ENCODE results near the gene MRPL58.

GRCh38 chr17:75019710-75020109, 7.2 kb downstream of the MRPL58 start:
- TF ChIP-seq POLR2A (IDR thresholded peaks at IDR 0.05) (no peak), CTCF (IDR thresholded peaks at IDR 0.05 in 4 of 5, conservative IDR thresholded peaks at IDR 0.05 in 1 of 5) (no peak)

Data from gastrocnemius medialis (tissue), 4 donors.